ENCODE results near the gene RAB3GAP2.
"Not testable (repeated sequence)": the region's sequence is repeated elsewhere in the genome, so short reads cannot be mapped to it uniquely, and the experiment has no call there.

RAB3GAP2 gene

GRCh38 chr1:220283625-220284024 is 11.4 kb upstream of the RAB3GAP2 start:
- DNase-seq (ENCODE audit: low read depth in 2 of 2), result no peak

GRCh38 chr1:220281159-220281574 is 8.9 kb upstream of the RAB3GAP2 start:
- no peak for DNase-seq (ENCODE audit: low read depth in 2 of 2)

DNA sequence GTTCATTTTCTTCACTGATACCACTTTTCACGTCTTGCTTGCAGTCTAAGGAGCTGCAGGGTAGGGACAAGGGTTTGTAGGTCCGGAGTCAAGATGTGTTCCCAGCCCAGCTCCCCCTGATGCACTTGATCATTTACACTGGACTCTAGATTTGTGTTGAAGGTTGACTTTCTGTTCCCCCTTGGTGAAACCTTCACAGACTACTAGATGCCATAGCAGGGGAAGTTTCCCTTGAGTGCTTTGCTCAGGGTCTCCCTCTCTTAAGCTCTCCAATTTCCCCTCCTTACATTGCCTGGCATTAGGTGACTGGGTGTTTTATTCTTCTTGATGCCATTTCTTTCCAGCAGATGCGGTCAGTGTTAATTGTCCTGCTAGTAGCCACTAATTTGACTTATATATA is 8.0 kb upstream of the RAB3GAP2 start:
- DNase-seq (ENCODE audit: low read depth in 2 of 2), result no peak

DNA sequence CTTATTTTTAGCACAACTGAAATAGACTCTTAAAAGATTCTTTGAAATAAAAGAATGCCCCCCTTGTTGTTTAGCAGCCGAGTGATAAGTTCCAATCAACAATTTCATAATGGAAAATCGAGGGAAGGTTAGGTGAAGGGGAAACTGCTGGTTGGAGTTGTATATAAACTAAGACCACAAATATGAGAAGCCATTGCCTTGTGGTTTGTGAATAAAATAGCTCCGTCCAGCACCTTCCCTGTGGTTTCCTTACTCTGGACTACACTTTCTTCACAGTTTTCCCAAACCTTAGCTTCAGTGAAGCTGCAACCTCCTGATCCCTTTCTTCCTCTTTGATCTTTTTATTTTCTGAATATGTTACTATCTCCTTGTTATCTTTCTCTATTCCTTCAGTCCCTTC is 6.7 kb upstream of the RAB3GAP2 start:
- DNase-seq (ENCODE audit: low read depth in 2 of 2), result no peak

GRCh38 chr1:220275430-220275829 is 3.2 kb upstream of the RAB3GAP2 start:
- no peak for DNase-seq (ENCODE audit: low read depth in 2 of 2)

DNA sequence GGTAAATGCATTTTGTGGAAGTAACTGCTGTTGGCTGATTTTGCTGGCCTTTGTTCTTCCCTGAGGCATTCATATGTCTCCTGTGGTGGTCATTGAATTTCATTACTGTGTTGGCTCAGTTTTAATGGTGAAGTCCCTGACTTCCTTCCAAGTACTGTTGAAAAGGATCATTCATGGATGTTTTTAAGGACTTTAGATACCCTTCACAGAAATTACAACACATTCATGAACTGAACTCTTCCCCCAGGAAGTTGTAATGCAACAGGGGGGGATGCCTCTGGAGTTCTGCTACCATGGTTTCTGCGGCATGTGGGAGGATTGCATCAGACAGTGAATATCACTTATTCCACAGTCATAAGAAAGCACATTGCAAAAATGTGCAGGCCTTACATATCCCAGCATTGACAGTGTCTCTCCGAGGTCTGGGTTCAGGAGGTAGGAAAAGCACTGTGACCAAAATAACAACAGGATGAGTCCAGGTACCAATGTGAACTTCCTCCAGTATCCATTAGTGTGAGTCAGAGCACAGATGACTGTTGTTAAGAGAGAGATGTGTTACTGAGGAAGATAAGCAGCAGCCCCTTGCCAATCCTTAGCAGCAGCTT is 2.1 kb upstream of the RAB3GAP2 start:
- no peak for DNase-seq (ENCODE audit: low read depth in 2 of 2)

DNA sequence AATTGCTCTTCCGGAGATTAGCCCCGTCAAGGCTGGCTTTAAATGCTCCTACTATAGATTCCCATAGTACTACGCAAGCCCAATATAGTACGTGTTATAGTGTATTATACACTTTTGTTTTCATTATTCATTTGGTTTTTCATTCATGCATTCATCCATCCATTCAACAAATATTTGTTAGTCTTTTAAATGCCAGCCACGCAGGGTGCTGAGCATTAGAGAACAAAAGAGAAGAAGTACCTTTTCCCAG is 513 bp upstream of the RAB3GAP2 start:
- no peak for DNase-seq (ENCODE audit: low read depth in 2 of 2)

DNA sequence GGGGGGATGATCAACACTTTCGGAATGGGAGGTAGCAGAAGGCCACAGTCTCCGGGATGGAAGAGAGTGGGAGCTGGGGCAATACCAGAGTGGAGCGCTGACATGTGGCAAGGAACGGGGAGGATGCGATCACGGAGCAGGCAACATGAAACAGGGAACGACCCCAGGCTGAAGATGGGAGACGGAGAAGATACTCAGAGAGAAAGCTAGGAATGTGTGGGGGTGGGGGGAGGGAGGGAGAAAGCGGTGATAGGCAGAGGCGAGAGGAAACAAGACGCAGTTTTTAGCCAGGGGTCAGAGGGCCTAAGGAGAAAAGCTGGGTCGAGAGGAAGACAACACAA is 577 bp downstream of the RAB3GAP2 start:
- no peak for DNase-seq (ENCODE audit: low read depth in 2 of 2)

- no peak for DNase-seq (ENCODE audit: low read depth in 2 of 2)
Observed at GRCh38 chr1:220269036-220269435, 3.2 kb downstream of the RAB3GAP2 start.

GRCh38 chr1:220267630-220268029 is 4.6 kb downstream of the RAB3GAP2 start:
- no peak for DNase-seq (ENCODE audit: low read depth in 2 of 2)

- not testable (repeated sequence) for DNase-seq (ENCODE audit: low read depth in 2 of 2)
Observed at GRCh38 chr1:220260228-220260627, 12.0 kb downstream of the RAB3GAP2 start.

DNA sequence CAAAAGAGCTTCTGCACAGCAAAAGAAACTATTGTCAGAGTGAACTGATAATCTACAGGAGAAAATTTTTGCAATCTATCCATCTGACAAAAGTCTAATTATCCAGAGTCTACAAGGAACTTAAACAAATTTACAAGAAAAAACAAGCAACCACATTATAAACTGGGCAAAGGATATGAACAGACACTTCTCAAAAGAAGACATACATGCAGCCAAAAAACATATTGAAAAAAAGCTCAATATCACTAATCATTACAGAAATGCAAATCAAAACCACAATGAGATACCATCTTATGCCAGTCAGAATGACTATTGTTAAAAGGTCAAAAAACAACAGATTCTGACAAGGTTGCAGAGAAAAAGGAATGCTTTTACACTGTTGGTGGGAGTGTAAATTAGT is 12.5 kb downstream of the RAB3GAP2 start:
- DNase-seq (ENCODE audit: low read depth in 2 of 2), result not testable (repeated sequence)

DNA sequence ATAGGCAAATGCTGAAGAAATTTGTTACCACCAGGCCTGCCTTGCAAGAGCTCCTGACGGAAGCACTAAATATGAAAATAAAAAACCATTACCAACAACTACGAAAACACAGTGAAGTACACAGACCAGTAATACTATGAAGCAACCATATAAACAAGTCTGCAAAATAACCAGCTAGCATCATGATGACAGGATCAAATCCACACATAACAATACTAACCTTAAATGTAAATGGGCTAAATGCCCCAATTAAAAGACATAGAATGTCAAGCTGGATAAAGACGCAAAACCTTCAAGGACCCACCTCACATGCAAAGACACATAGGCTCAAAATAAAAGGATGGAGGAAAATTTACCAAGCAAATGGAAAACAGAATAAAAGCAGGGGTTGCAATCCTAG is 16.1 kb downstream of the RAB3GAP2 start:
- not testable (repeated sequence) for DNase-seq (ENCODE audit: low read depth in 2 of 2)

GRCh38 chr1:220255204-220255603 is 17.0 kb downstream of the RAB3GAP2 start:
- no peak for DNase-seq (ENCODE audit: low read depth in 2 of 2)

DNA sequence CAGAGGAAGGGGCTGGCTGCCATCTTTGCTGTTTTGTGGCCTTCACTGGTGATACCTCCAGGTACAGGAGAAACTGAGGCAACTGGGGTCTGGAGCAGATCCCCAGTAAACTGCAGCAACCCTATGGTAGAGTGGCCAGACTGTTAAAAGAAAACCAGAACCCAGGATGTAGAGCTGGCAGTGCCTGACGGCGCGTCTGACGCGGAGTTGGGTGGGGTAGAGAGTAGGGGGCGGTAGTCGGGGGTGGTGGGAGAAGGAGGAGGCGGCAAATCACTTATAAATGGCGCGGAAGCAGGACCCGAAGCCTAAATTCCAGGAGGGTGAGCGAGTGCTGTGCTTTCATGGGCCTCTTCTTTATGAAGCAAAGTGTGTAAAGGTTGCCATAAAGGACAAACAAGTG is 19.0 kb downstream of the RAB3GAP2 start:
- not testable (repeated sequence) for DNase-seq (ENCODE audit: low read depth in 2 of 2)

DNA sequence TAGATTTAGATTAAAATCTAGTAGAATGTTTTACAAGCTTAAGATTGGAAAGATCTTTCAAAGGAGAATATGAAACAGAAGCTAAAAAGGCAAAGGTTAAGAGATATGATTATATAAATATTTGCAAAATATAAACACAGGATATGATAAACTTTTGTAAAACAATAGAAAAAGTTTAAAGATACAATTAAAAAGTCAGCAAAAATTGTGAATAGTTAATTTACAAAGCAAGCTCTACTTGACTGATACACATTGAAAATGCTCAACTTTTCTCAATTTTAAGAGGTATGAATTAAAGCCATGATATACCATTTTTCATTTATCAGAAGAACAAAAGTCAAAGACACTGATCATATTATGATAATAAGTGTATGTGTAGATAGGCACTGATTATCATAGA is 21.0 kb downstream of the RAB3GAP2 start:
- DNase-seq (ENCODE audit: low read depth in 2 of 2), result no peak

- DNase-seq (ENCODE audit: low read depth in 2 of 2), result no peak
Observed at GRCh38 chr1:220250681-220251080, 21.6 kb downstream of the RAB3GAP2 start.

DNA sequence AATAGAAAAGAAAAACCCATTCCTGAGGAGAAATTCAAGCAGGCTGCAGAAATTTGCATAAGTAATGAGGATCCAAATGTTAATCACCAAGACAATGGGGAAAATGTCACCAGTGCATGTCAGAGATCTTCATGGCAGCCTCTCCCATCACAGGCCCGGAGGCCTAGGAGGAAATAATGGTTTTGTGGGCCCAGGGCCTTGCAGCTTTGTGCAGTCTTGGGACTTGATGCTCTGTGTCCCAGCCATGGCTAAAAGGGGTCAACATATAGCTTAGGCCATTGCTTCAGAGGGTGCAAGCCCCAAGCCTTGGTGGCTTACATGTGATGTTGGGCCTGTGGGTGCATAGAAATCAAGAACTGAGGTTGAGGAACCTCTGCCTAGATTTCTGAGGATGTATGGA is 22.7 kb downstream of the RAB3GAP2 start:
- no peak for DNase-seq (ENCODE audit: low read depth in 2 of 2)

DNA sequence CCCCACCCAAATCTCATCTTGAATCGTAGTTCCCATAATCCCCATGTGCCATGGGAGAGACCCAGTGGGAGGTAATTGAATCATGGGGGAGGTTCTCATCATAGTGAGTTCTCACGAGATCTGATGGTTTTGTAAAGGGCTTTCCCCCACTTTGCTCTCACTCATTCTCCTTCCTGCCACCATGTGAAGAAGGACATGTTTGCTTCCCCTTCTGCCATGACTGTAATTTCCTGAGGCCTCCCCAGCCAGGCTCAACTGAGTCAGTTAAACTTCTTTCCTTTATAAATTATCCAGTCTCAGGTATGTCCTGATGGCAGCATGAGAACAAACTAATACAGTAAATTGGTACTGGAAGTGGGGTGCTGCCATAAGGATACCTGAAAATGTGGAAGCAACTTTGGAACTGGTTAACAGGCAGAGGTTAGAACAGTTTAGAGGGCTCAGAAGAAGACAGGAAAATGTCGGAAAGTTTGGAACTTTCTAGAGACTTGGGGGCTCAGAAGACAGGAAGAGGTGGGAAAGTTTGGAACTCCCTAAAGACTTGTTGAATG is 23.5 kb downstream of the RAB3GAP2 start:
- not testable (repeated sequence) for DNase-seq (ENCODE audit: low read depth in 2 of 2)

- not testable (repeated sequence) for DNase-seq (ENCODE audit: low read depth in 2 of 2)
Observed at GRCh38 chr1:220245900-220246299, 26.4 kb downstream of the RAB3GAP2 start.

DNA sequence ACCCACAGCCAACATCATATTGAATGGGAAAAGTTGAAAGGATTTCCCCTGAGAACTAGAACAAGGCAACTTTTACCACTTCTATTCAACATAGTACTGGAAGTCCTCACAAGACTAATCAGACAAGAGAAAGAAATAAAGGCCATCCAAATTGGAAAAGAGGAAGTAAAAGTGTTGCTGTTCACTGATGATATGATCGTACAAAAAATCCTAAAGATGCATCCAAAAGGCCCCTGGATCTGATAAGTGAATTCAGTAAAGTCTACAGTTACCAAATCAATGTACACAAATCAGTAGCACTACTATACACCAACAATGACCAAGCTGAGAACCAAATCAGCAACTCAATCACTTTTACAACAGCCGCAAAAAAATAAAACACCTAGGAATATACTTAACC is 28.3 kb downstream of the RAB3GAP2 start:
- no peak for DNase-seq (ENCODE audit: low read depth in 2 of 2)

DNA sequence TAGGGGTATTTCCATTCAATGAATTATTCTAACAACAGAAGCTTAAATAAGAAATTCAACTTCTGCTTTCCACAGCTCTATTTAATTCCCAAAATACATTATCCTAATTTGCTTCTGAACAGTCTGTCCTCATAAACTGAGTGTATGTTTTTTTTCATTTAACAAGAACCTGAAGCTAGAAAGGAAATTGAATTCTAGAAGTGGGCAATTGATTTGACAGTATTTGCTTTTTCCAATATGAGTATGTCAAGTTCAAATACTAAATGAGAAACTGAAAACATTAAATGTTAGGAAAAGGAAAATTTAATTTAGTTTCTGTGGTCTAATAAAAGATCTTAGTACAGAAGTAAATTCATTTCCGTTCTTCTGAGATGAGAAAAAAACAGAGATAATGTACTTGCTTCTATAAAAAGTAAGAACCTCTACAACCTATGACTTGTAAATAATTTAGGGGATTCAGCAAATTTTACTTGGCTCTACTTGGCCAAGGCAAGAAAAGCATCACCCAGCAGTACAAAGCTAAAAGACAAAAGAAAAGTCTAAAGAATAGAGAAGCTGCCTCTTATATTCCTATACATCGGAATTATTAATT is 31.1 kb downstream of the RAB3GAP2 start:
- no peak for DNase-seq (ENCODE audit: low read depth in 2 of 2)

DNA sequence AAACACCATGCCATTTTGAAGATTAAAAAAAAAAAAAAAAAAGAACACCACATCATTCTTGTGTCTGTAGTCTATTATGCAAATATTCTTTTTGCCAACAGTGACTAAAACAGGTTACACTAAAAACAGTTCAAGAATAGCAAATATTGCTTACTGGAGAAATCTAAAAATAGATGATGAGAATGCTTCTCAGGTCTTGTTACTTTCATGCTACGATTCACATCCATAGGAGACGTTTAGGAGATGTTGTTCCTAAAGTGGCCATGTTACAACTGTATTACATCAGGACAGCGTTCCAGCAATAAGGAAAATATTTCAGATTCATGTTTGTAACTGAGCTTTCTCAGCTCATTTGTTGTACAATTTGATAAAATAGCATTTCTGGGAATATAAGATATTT is 32.3 kb downstream of the RAB3GAP2 start:
- DNase-seq (ENCODE audit: low read depth in 2 of 2), result no peak

GRCh38 chr1:220239213-220239612 is 33.0 kb downstream of the RAB3GAP2 start:
- DNase-seq (ENCODE audit: low read depth in 2 of 2), result no peak
